Neutrophil (primary cell): ENCODE data around the gene TMEM26.

Source experiments
- H3K27ac ChIP-seq: fragments of 200-600 bp; sonication (generic); 2 replicates; pipeline ENCODE4 v1.5.1; 2016; ENCODE audit warnings: mild to moderate bottlenecking, moderate library complexity
- H3K27me3 ChIP-seq: fragments of 200-600 bp; sonication (generic); 2 replicates; pipeline ENCODE4 v1.6.0; 2016; ENCODE audit warnings: mild to moderate bottlenecking
- H3K36me3 ChIP-seq: fragments of 200-600 bp; sonication (generic); 2 replicates; pipeline ENCODE4 v1.5.1; 2017
- H3K4me1 ChIP-seq, 2 experiments: fragments of 200-600 bp in 1 of 2; sonication (generic) in 1 of 2; 1 replicate in 1 of 2; 2 replicates in 1 of 2; pipeline versions ENCODE4 v1.5.1 to v1.6.1; 2013 to 2016; ENCODE audit warnings: low read depth in 1 of 2, low read length in 1 of 2, mild to moderate bottlenecking in 1 of 2, moderate library complexity in 1 of 2; ENCODE audit not compliant: control insufficient read depth in 1 of 2, insufficient read depth in 1 of 2
- H3K4me3 ChIP-seq, 2 experiments: fragments of 200-600 bp in 1 of 2; sonication (generic) in 1 of 2; 1 replicate in 1 of 2; 2 replicates in 1 of 2; pipeline ENCODE4 v1.5.1; 2013 to 2016; ENCODE audit warnings: low read depth in 1 of 2, low read length in 1 of 2, mild to moderate bottlenecking in 1 of 2, moderate library complexity in 1 of 2
- H3K9me3 ChIP-seq: fragments of 200-600 bp; sonication (generic); 2 replicates; pipeline ENCODE4 v1.5.1; 2016
- TF ChIP-seq, protein P1 (sequence below): fragments of 200-600 bp; sonication (generic); IDR thresholded peaks from 2 replicates; pipeline ENCODE4 v1.5.1; 2016; ENCODE audit warnings: antibody characterized with exemption

TMEM26 gene

DNA sequence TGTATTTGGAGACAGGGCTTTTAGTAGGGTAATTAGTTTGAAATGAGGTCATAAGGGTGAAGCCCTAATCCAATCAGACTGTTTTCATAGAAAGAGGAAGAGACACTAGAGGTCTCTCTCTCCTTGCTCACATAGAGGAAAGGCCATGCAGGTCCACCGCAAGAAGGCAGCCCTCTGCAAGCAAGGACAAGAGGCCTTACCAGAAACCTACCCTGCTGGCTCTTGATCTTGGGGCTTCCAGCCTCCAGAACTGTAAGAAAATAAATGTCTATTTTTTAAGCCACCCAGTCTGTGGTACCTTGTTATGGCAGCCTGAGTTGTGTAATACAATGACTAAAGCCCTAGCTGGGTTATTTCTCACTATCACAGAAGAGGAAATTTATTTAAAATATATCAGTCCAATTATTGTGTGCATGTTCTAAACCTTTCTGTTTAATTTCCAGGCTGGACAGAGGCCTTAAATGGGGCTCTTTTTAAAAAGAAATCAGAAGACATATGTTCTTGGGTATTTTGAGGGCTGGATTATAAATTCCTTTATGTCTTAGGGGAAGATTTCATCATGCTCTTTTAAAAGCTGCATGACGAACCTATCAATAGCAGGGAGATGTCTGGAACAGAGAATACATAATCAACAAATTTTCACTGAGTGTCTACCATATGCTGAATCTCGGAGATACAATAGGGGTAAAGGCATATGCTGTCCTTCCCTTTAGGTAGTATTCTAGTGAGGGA, 12.9 kb upstream of the TMEM26 start:
- TF ChIP-seq, protein P1, sequence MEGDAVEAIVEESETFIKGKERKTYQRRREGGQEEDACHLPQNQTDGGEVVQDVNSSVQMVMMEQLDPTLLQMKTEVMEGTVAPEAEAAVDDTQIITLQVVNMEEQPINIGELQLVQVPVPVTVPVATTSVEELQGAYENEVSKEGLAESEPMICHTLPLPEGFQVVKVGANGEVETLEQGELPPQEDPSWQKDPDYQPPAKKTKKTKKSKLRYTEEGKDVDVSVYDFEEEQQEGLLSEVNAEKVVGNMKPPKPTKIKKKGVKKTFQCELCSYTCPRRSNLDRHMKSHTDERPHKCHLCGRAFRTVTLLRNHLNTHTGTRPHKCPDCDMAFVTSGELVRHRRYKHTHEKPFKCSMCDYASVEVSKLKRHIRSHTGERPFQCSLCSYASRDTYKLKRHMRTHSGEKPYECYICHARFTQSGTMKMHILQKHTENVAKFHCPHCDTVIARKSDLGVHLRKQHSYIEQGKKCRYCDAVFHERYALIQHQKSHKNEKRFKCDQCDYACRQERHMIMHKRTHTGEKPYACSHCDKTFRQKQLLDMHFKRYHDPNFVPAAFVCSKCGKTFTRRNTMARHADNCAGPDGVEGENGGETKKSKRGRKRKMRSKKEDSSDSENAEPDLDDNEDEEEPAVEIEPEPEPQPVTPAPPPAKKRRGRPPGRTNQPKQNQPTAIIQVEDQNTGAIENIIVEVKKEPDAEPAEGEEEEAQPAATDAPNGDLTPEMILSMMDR: no peak
- no peak overlapping the region for H3K4me3 ChIP-seq
- no peaks in the 10 kb centered on the region for H3K36me3 ChIP-seq
- H3K4me1 ChIP-seq: no peaks in the 10 kb centered on the region
- no peak overlapping the region for H3K27ac ChIP-seq
- H3K9me3 ChIP-seq: no peaks in the 10 kb centered on the region
- no peaks in the 10 kb centered on the region for H3K27me3 ChIP-seq

DNA sequence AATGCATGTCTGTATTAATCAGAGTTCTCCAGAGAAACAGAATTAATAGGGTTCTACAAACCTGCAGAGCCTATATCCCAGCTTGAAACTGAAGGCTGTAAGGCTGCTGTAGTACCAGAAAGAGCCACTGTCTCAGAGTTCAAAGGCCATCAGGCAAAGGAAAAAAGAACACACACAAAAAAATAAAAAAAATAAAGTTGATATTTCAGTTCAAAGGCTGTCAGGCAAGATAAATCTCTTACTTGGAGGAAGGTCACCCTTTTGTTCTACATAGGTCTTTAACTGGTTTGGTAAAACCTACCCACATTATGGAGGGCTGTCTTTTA, 12.0 kb upstream of the TMEM26 start:
- TF ChIP-seq, protein P1: no peak
- Histone ChIP-seq H3K27ac (no peak overlapping the region), H3K4me3 (no peak overlapping the region), H3K9me3 (no peaks in the 10 kb centered on the region), H3K4me1 (no peaks in the 10 kb centered on the region), H3K36me3 (no peaks in the 10 kb centered on the region), H3K27me3 (no peaks in the 10 kb centered on the region)

DNA sequence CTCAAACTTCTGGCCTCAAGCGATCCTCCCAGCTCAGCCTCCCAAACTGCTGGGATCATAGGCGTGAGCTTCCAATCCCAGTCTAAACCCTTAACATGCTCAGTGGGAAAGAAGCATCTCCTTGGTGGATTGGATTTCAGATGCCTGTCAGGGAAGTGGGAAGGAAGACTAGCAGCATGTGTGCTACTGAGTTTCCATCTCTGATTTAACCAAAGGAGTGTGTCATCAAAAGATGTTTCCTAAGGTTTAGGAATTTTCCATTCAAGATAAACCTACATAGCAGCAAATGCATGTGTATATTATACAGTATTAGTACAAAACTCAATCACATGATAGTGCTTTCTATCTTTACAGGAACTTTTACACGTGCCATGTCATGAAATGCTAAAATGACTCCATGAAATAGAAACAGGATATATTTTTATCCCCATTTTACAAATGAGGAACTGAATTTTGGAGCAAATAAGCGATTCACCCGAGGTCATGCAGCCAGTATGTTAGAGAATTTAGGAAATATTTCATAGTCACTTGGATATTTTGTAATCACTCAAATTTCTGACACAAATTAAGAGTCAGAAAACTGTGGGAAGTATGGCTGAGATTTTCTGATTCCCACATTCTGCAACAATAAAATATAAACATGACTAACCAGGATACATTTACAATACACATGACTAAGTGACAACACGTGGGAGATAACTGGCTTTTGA, 11.4 kb upstream of the TMEM26 start:
- TF ChIP-seq, protein P1: no peak
- no peak overlapping the region for H3K27ac ChIP-seq
- H3K27me3 ChIP-seq: no peaks in the 10 kb centered on the region

DNA sequence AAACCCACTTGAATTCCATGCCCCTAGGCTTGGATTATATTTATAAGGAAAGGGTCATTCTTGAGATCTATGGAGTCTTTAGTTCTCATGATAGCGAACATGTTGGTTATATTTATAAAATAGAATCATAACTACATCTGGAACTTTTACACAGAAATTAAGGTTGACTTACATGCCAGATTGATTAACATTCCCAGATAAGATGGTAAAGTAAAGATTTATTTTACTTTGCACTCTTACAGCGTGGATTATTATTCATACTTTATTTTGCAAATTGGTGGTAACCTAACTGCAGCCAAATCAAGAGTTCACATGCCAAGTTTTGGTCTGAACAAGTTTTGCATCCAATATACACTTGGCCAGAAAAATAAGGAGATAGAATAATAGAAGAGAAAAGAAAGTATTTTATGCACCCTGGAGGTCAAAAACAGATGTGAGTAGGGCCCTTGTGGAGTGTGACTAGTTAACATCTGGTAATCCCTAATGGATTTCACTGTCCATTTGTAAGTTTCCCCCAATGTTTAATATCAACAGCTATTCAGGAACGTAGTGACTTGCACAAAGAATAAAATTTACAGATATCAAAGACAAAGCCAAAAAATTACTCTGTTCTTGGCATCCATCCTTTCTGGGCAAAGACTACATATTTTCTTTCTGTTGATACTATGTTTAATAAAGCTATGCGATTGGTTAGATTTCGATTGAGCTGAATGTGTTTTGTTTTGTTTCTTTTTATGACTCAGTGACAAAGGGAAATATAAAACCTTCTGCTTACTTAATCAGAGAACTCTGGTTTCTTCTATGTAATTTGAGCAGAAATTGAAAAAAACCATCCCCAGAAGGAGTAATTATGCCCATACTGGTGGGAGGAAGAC, 10.1 kb upstream of the TMEM26 start:
- TF ChIP-seq, protein P1: no peak
- H3K4me1 ChIP-seq: no peaks in the 10 kb centered on the region
- H3K4me3 ChIP-seq: no peak overlapping the region
- no peaks in the 10 kb centered on the region for H3K36me3 ChIP-seq
- H3K9me3 ChIP-seq: no peaks in the 10 kb centered on the region
- no peaks in the 10 kb centered on the region for H3K27me3 ChIP-seq
- no peak overlapping the region for H3K27ac ChIP-seq

More for the DNA sequence above, 11.4 kb upstream of the TMEM26 start:
- H3K4me3 ChIP-seq: no peak overlapping the region
- no peaks in the 10 kb centered on the region for H3K36me3 ChIP-seq
- H3K9me3 ChIP-seq: no peaks in the 10 kb centered on the region
- no peaks in the 10 kb centered on the region for H3K4me1 ChIP-seq

DNA sequence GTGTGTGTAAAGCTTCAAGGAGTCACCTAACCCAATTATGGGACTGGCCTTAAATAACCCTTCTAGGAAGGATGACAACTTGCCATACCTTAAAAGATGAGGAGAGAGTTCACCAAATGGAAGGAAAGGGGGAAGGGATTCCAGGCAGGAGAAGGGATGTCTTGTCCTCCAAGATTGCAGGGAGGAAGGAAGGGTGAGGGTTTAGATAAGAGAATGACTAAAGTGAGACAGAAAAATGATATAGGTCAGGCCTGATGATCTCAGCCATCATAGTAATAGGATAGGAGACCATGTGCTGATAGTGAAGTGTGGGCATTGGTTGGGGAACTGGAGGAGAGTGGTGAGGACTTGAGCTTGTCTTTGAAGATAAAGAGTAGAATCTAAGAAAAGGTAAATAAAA, 7.7 kb upstream of the TMEM26 start:
- H3K4me3 ChIP-seq: no peak overlapping the region
- no peaks in the 10 kb centered on the region for H3K36me3 ChIP-seq
- no peaks in the 10 kb centered on the region for H3K4me1 ChIP-seq
- no peaks in the 10 kb centered on the region for H3K9me3 ChIP-seq
- H3K27me3 ChIP-seq: no peaks in the 10 kb centered on the region
- no peak overlapping the region for H3K27ac ChIP-seq
- TF ChIP-seq, protein P1: no peak
